IPS-NIHi7 (cell line): Measurements from ENCODE around the gene SYNPR.

Experiments used
- DNase-seq: peaks from one replicate; pipeline ENCODE4 v3.0.0; 2012; ENCODE audit warnings: mixed read lengths; ENCODE audit errors: extremely low spot score

SYNPR gene

GRCh38 chr3:63384382-63384781 lies 106.3 kb downstream of the SYNPR start:
- DNase-seq: no peak

- no peak for DNase-seq
Observed at GRCh38 chr3:63385629-63386028, 107.5 kb downstream of the SYNPR start.

- peak; percentile 58 for DNase-seq
Observed at GRCh38 chr3:63386568-63386967, 108.5 kb downstream of the SYNPR start.

- DNase-seq: no peak
Observed at GRCh38 chr3:63387568-63387967, 109.5 kb downstream of the SYNPR start.

GRCh38 chr3:63390710-63391230 lies 112.7 kb downstream of the SYNPR start:
- no peak for DNase-seq

- no peak for DNase-seq
Observed at GRCh38 chr3:63395960-63396359, 117.9 kb downstream of the SYNPR start.

- no peak for DNase-seq
Observed at GRCh38 chr3:63400246-63400860, 122.2 kb downstream of the SYNPR start.

- no peak for DNase-seq
Observed at GRCh38 chr3:63405882-63406281, 127.8 kb downstream of the SYNPR start.

GRCh38 chr3:63413523-63413922 lies 135.4 kb downstream of the SYNPR start:
- DNase-seq: no peak

GRCh38 chr3:63414607-63415006 lies 136.5 kb downstream of the SYNPR start:
- no peak for DNase-seq

- DNase-seq: no peak
Observed at GRCh38 chr3:63429905-63430304, 151.8 kb downstream of the SYNPR start.

- no peak for DNase-seq
Observed at GRCh38 chr3:63430875-63431274, 152.8 kb downstream of the SYNPR start.

GRCh38 chr3:63437858-63438257 lies 159.8 kb downstream of the SYNPR start:
- no peak for DNase-seq

GRCh38 chr3:63438826-63439371 lies 160.8 kb downstream of the SYNPR start:
- DNase-seq: no peak

- DNase-seq: no peak
Observed at GRCh38 chr3:63441262-63441661, 163.2 kb downstream of the SYNPR start.

GRCh38 chr3:63442918-63443317 lies 164.8 kb downstream of the SYNPR start:
- DNase-seq: no peak

GRCh38 chr3:63450023-63450422 lies 171.9 kb downstream of the SYNPR start:
- no peak for DNase-seq

- no peak for DNase-seq
Observed at GRCh38 chr3:63450634-63451363, 172.7 kb downstream of the SYNPR start.

GRCh38 chr3:63456901-63457300 lies 178.8 kb downstream of the SYNPR start:
- DNase-seq: no peak

GRCh38 chr3:63458405-63458804 lies 180.3 kb downstream of the SYNPR start:
- no peak for DNase-seq

GRCh38 chr3:63462732-63463131 lies 184.6 kb downstream of the SYNPR start:
- no peak for DNase-seq

GRCh38 chr3:63467392-63467791 lies 189.3 kb downstream of the SYNPR start:
- no peak for DNase-seq

GRCh38 chr3:63470745-63471144 lies 192.6 kb downstream of the SYNPR start:
- DNase-seq: no peak
